CD4-positive, alpha-beta memory T cell (primary cell): ENCODE data around the gene TTC32. TPM values are rescaled to one million over a fixed set of nuclear protein-coding genes. Genes with fewer than 3 reads are reported as not detected.
A peak's percentile ranks its signal among the peaks of the same experiment; 100 is the strongest.
"Not testable (repeated sequence)": the region's sequence is repeated elsewhere in the genome, so short reads cannot be mapped to it uniquely, and the experiment has no call there.

ENCODE experiments used
- CTCF ChIA-PET: fragments of 350-600 bp; sonication (Branson Sonifier 250); formaldehyde crosslinking; loops from one replicate; lab custom pipeline; 2021; ENCODE audit warnings: inconsistent platforms; ENCODE audit not compliant: partially characterized antibody; lab: Charles Lee
- POLR2A ChIA-PET: fragments of 350-600 bp; sonication (Branson Sonifier 250); formaldehyde crosslinking; loops from one replicate; lab custom pipeline; 2021; ENCODE audit not compliant: partially characterized antibody; lab: Charles Lee
- DNase-seq, 5 donors: peaks; one replicate each; pipeline versions ENCODE4 v3.0.0 to v3.0.0-alpha.2; 2020 to 2022; ENCODE audit warnings: mixed read lengths in 1 of 5
- H3K27ac ChIP-seq: one replicate; pipeline ENCODE4 v1.7.0; 2013; ENCODE audit warnings: low read depth, low read length
- H3K27me3 ChIP-seq: 2 replicates; pipeline ENCODE4 v1.7.0; 2013; ENCODE audit warnings: mild to moderate bottlenecking, low read length, moderate library complexity; ENCODE audit not compliant: insufficient read depth
- H3K36me3 ChIP-seq: 2 replicates; pipeline ENCODE4 v1.7.0; 2013; ENCODE audit warnings: mild to moderate bottlenecking, low read length, moderate library complexity; ENCODE audit not compliant: insufficient read depth
- H3K4me1 ChIP-seq: 2 replicates; pipeline ENCODE4 v1.7.0; 2013; ENCODE audit warnings: mild to moderate bottlenecking, low read length, moderate library complexity; ENCODE audit not compliant: insufficient read depth
- H3K4me3 ChIP-seq, 2 donors: one replicate each; pipeline ENCODE4 v1.7.0; 2013; ENCODE audit warnings: low read length in 2 of 2, mild to moderate bottlenecking in 1 of 2
- H3K9me3 ChIP-seq, 2 donors: one replicate each; pipeline ENCODE4 v1.7.0; 2013; ENCODE audit warnings: low read length in 2 of 2, control low read depth in 1 of 2; ENCODE audit not compliant: control insufficient read depth in 1 of 2
- H3K27ac Mint-ChIP-seq, 7 donors: one replicate each; pipeline ENCODE4 v1.8.0; 2020 to 2021; ENCODE audit warnings: mixed read lengths in 7 of 7, mild to moderate bottlenecking in 6 of 7, inconsistent platforms in 3 of 7, moderate library complexity in 3 of 7
- H3K27me3 Mint-ChIP-seq, 2 donors: one replicate each; pipeline ENCODE4 v1.8.0; 2020 to 2021; ENCODE audit warnings: mixed read lengths in 2 of 2
- H3K36me3 Mint-ChIP-seq, 2 donors: one replicate each; pipeline ENCODE4 v1.8.0; 2020 to 2021; ENCODE audit warnings: mixed read lengths in 2 of 2, inconsistent platforms in 1 of 2, mild to moderate bottlenecking in 1 of 2
- H3K4me1 Mint-ChIP-seq, 4 donors: one replicate each; pipeline ENCODE4 v1.8.0; 2020 to 2021; ENCODE audit warnings: mixed read lengths in 4 of 4, mild to moderate bottlenecking in 1 of 4
- H3K4me3 Mint-ChIP-seq, 8 donors: one replicate each; pipeline ENCODE4 v1.8.0; 2020 to 2021; ENCODE audit warnings: mixed read lengths in 8 of 8, mild to moderate bottlenecking in 7 of 8, moderate library complexity in 6 of 8, inconsistent platforms in 3 of 8
- H3K9me3 Mint-ChIP-seq, 8 donors: one replicate each; pipeline ENCODE4 v1.8.0; 2020 to 2021; ENCODE audit warnings: mixed read lengths in 8 of 8, mild to moderate bottlenecking in 5 of 8, inconsistent platforms in 3 of 8, moderate library complexity in 1 of 8
- intact Hi-C: fragments of 100-400 bp; cut with micrococcal nuclease; formaldehyde crosslinking; loops from one replicate; pipeline ENCODE4 v1.15.1; 2023
- polyA plus RNA-seq, 2 donors: library from polyadenylated mRNA; unstranded; fragments of 300-500 nt; fragmentation: Illumina TruSeq; gene quantifications; one replicate each; pipeline ENCODE4 v1.2.3, GENCODE V29; 2021
- total RNA-seq, 2 experiments: library from RNA; stranded (reverse); gene quantifications; one replicate each; pipeline ENCODE4 v1.2.3, GENCODE V29; 2021

TTC32 gene
- total and polyA plus RNA-seq, 4 experiments from 2014 or later: 24.3 to 48.7 (median 39.3) TPM

- Mint-ChIP-seq H3K4me3 (no peak overlapping the region), H3K27ac (peak overlapping the region in 1 of 7 donors; percentile 30), H3K9me3 (no peaks in the 10 kb centered on the region), H3K27me3 (no peaks in the 10 kb centered on the region), H3K4me1 (peaks cover 0 to 2% (median 0%) of the 10 kb centered on the region in 4 donors), H3K36me3 (peaks cover 0 to 14% of the 10 kb centered on the region in 2 donors)
- intact Hi-C loops: no loop called here
- no peaks in the 10 kb centered on the region for H3K4me1 ChIP-seq
- CTCF ChIA-PET: interaction anchor here (2.1 kb wide), 1 partner anchor 9 kb away, joined by 4 read pairs; no protein-coding TSS in a partner anchor
- no peaks in the 10 kb centered on the region for H3K36me3 ChIP-seq
- DNase-seq: no peak
- H3K4me3 ChIP-seq: no peak overlapping the region
- H3K27me3 ChIP-seq: no peaks in the 10 kb centered on the region
- H3K27ac ChIP-seq: no peak overlapping the region
- POLR2A ChIA-PET: interaction anchor here (0.6 kb wide), 1 partner anchor 1433 kb away, joined by 4 read pairs; no protein-coding TSS in a partner anchor
- no peaks in the 10 kb centered on the region for H3K9me3 ChIP-seq
Observed at GRCh38 chr2:19883486-19883885, 18.3 kb downstream of the TTC32 start.

DNA sequence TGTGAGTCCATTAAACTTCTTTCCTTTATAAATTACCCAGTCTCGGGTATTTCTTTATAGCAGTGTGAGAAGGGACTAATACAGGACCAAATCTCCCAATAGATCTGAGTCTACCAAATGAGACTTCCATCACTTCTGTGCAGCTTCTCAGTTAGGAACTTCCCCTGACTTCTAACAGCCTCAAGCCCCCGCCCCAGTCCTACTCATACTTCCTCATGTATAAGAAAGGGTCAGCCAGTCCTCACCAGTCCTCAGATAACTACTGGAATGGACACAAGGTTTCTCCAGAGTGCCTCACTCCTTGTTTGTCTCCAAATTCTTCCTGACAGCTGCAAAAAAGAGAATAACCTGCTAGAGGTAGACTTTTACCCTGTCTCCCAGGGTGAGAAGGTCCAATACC, 19.5 kb downstream of the TTC32 start:
- Histone ChIP-seq H3K9me3 (no peaks in the 10 kb centered on the region), H3K4me3 (no peak overlapping the region), H3K27ac (no peak overlapping the region), H3K27me3 (no peaks in the 10 kb centered on the region), H3K4me1 (no peaks in the 10 kb centered on the region), H3K36me3 (no peaks in the 10 kb centered on the region)
- CTCF ChIA-PET: no interaction called here
- Mint-ChIP-seq H3K27ac (peak overlapping the region in 1 of 7 donors; percentile 24), H3K4me1 (peaks cover 0 to 2% (median 0%) of the 10 kb centered on the region in 4 donors), H3K4me3 (no peak overlapping the region), H3K36me3 (peaks cover 0 to 14% of the 10 kb centered on the region in 2 donors), H3K27me3 (no peaks in the 10 kb centered on the region), H3K9me3 (no peaks in the 10 kb centered on the region)
- DNase-seq: no peak
- POLR2A ChIA-PET: no interaction called here
- intact Hi-C loops: no loop called here

DNA sequence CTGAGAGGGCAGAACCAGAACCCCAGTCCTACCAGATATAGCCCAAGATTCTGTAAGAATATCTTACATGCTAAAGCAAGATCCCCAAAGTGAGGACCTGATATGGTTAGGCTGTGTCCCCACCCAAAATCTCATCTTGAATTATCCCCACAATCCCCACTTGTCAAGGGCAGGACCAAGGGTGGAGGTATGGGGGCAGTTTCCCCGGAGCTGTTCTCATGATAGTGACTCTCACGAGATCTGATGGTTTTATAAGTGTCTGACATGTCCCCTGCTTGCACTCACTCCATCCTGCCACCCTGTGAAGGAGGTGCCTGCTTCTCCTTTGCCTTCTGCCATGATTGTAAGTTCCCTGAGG, 19.9 kb downstream of the TTC32 start:
- intact Hi-C loops: no loop called here
- Histone ChIP-seq H3K9me3 (no peaks in the 10 kb centered on the region), H3K27me3 (no peaks in the 10 kb centered on the region), H3K27ac (no peak overlapping the region), H3K4me3 (no peak overlapping the region), H3K36me3 (no peaks in the 10 kb centered on the region), H3K4me1 (no peaks in the 10 kb centered on the region)
- DNase-seq: no peak
- H3K4me1 Mint-ChIP-seq: peaks cover 0 to 2% (median 0%) of the 10 kb centered on the region in 4 donors
- H3K36me3 Mint-ChIP-seq: peaks cover 0 to 14% of the 10 kb centered on the region in 2 donors
- H3K27me3 Mint-ChIP-seq: no peaks in the 10 kb centered on the region
- no peak overlapping the region for H3K4me3 Mint-ChIP-seq
- H3K9me3 Mint-ChIP-seq: no peaks in the 10 kb centered on the region
- ChIA-PET POLR2A (no interaction called here), CTCF (no interaction called here)
- peak overlapping the region in 1 of 7 donors; percentile 24 for H3K27ac Mint-ChIP-seq

DNA sequence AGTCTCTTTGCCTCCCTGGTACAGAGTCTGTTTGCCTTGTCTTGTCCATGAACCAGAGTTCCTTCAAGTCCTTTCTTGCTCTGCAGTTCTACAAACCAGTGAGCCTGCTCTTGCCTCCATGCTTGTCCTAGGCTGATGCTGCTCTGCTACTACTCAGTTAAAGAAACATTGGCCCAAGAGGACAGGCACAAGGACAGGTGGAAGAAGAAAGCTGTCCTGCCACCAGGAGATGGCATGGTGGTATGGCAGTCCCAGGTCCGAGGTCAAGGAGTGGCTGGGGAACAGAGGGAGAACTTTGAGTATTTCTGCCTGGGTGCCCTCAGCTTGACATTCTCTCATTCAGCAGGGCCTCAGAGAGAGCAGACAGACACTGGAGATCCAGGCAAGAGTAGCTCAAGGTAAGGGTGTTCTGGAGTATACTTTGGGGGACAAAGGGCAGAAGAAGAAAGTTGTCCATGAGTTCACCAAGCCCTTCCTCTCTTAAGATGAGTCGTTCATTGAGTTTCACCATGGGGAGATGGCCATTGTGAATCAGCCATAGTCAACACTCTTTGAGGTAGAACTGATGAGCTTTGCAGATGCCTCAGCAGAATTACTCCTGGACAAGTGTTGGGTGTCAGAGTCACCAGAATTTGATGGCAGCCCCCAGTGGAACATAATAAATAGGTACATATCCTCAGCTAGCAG, 20.4 kb downstream of the TTC32 start:
- peak overlapping the region in 1 of 7 donors; percentile 6 for H3K27ac Mint-ChIP-seq
- Histone ChIP-seq H3K4me1 (no peaks in the 10 kb centered on the region), H3K27ac (no peak overlapping the region), H3K4me3 (no peak overlapping the region), H3K27me3 (no peaks in the 10 kb centered on the region), H3K9me3 (no peaks in the 10 kb centered on the region), H3K36me3 (no peaks in the 10 kb centered on the region)
- CTCF ChIA-PET: no interaction called here
- no peak overlapping the region for H3K4me3 Mint-ChIP-seq
- POLR2A ChIA-PET: no interaction called here
- H3K9me3 Mint-ChIP-seq: no peaks in the 10 kb centered on the region
- peaks cover 3 to 17% of the 10 kb centered on the region in 2 donors for H3K36me3 Mint-ChIP-seq
- H3K27me3 Mint-ChIP-seq: no peaks in the 10 kb centered on the region
- DNase-seq: no peak
- H3K4me1 Mint-ChIP-seq: peaks cover 0 to 2% (median 0%) of the 10 kb centered on the region in 4 donors
- intact Hi-C loops: no loop called here

DNA sequence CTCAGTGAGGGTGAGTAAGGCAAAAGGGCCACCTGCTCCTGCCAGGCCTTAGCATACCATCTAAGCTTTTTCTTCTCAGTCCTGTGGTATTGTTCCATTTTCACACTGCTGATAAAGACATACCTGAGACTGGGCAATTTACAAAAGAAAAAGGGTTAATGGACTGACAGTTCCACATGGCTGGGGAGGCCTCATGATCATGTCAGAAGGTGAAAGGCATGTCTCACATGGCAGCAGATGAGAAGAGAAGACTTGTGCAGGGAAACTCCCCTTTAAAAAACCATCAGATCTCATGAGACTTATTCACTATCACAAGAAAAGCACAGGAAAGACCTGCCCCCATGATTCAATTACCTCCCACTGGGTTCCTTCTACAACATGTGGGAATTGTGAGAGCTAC, 21.6 kb downstream of the TTC32 start:
- H3K4me3 Mint-ChIP-seq, intact Hi-C loops, H3K27ac ChIP-seq, DNase-seq, H3K36me3 ChIP-seq, H3K9me3 ChIP-seq, H3K4me1 Mint-ChIP-seq, H3K27me3 ChIP-seq, H3K4me3 ChIP-seq, H3K27me3 Mint-ChIP-seq, H3K9me3 Mint-ChIP-seq, POLR2A ChIA-PET, H3K4me1 ChIP-seq, CTCF ChIA-PET: not testable (repeated sequence)
- Mint-ChIP-seq H3K27ac (peak overlapping the region in 2 of 7 donors; percentile 49 to 83), H3K36me3 (peaks cover 11 to 21% of the 10 kb centered on the region in 2 donors)

DNA sequence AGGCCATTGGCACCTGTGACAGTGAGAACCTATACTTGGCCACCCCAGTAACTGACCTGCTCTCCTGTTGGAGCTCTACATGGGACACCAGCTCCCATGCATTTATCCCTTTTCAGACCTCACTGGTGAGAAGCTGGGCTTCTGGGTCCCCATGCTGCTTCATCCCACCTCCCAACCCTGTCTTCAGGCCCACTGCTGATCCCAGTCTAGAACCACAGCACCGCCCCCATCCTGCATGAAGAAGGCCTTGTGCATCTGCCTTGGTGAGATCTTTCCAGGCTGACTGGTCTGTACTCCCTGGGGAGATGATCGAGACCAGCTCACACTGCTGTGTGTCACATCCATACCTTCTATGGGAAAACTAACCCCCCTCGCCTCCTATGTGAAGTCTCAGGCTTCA, 22.7 kb downstream of the TTC32 start:
- ChIA-PET POLR2A (interaction anchor here (1.5 kb wide), 1 partner anchor 22 kb away, joined by 5 read pairs; the partner anchor contains the start of gene TTC32), CTCF (no interaction called here)
- H3K27ac ChIP-seq: no peak overlapping the region
- no peak overlapping the region for H3K4me3 ChIP-seq
- peaks cover 10% of the 10 kb centered on the region for H3K36me3 ChIP-seq
- Mint-ChIP-seq H3K27ac (peak overlapping the region in 1 of 7 donors; percentile 74), H3K36me3 (peaks cover 15 to 23% of the 10 kb centered on the region in 2 donors), H3K27me3 (no peaks in the 10 kb centered on the region), H3K9me3 (no peaks in the 10 kb centered on the region), H3K4me1 (peaks cover 0 to 2% (median 0%) of the 10 kb centered on the region in 4 donors), H3K4me3 (no peak overlapping the region)
- H3K27me3 ChIP-seq: no peaks in the 10 kb centered on the region
- H3K4me1 ChIP-seq: no peaks in the 10 kb centered on the region
- DNase-seq: no peak
- no peaks in the 10 kb centered on the region for H3K9me3 ChIP-seq
- intact Hi-C loops: no loop called here

DNA sequence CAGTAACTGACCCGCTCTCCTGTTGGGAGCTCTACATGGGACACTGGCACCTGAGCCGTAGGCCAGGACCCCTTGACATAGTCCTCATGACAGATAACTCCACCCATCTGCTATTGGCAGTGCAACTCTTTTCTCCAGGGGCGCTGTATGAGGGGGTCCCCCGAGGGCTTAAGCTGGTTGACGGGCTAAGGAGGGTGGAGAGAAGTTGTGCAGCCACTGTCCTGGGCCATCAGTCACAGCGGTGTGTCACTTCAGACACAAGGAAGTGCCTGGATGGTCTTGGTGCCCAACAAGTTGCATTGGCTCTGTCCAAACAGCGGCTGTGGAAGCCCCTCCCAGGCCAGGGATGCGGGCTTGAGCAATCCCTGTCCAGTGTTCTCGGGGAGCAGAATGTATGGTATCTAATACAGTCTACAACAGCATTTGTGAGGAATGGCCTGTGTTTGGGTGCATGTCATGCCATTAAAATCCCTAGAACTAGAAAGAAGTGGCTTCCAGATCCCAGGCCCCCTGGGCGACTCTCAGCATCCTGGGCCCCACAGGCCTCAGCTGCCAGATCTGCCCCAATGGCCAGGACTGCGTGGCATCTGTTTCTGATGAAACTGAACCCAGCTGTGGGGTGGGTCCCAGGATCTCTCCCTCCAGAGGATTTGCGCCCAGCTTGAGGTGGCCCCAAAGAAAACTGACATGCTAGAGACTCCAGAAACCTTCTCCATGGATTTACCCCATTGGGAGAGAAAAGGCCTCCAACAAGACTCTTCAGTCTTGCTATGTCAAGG, 23.3 kb downstream of the TTC32 start:
- no peaks in the 10 kb centered on the region for H3K27me3 ChIP-seq
- POLR2A ChIA-PET: interaction anchor here (1.5 kb wide), 1 partner anchor 23 kb away, joined by 5 read pairs; the partner anchor contains the start of gene TTC32
- Mint-ChIP-seq H3K4me3 (no peak overlapping the region), H3K9me3 (no peaks in the 10 kb centered on the region), H3K36me3 (peaks cover 16 to 19% of the 10 kb centered on the region in 2 donors), H3K4me1 (no peaks in the 10 kb centered on the region), H3K27me3 (no peaks in the 10 kb centered on the region), H3K27ac (no peak overlapping the region)
- no peaks in the 10 kb centered on the region for H3K9me3 ChIP-seq
- intact Hi-C loops: no loop called here
- H3K4me1 ChIP-seq: no peaks in the 10 kb centered on the region
- CTCF ChIA-PET: no interaction called here
- DNase-seq: no peak
- no peak overlapping the region for H3K4me3 ChIP-seq
- no peak overlapping the region for H3K27ac ChIP-seq
- H3K36me3 ChIP-seq: peaks cover 10% of the 10 kb centered on the region
